HFFc6 (cell line): ENCODE data around the gene IGF1R. TPM values are rescaled to one million over a fixed set of nuclear protein-coding genes. Genes with fewer than 3 reads are reported as not detected.

Experiments
- DNase-seq: peaks from one replicate; pipeline ENCODE4 v3.0.0-alpha.2; 2018
- H3K27ac Mint-ChIP-seq: 2 replicates; pipeline ENCODE4 v1.8.0; 2020; ENCODE audit warnings: mild to moderate bottlenecking, mixed read lengths
- H3K27me3 Mint-ChIP-seq: 2 replicates; pipeline ENCODE4 v1.8.0; 2021; ENCODE audit warnings: mild to moderate bottlenecking, moderate library complexity, mixed read lengths; ENCODE audit not compliant: insufficient read depth
- H3K36me3 Mint-ChIP-seq: 2 replicates; pipeline ENCODE4 v1.8.0; 2021; ENCODE audit warnings: low read depth, mixed read lengths
- H3K4me1 Mint-ChIP-seq: 2 replicates; pipeline ENCODE4 v1.8.0; 2020; ENCODE audit warnings: low read depth, mixed read lengths
- H3K4me3 Mint-ChIP-seq: 2 replicates; pipeline ENCODE4 v1.8.0; 2020; ENCODE audit warnings: mild to moderate bottlenecking, moderate library complexity, mixed read lengths
- H3K9me3 Mint-ChIP-seq: 2 replicates; pipeline ENCODE4 v1.8.0; 2020; ENCODE audit warnings: mild to moderate bottlenecking, mixed read lengths
- CTCF ChIP-seq: fragments of 200-600 bp; sonication (generic); IDR thresholded peaks from 2 replicates; pipeline ENCODE4 v1.5.0; 2021; ENCODE audit warnings: antibody characterized with exemption, mild to moderate bottlenecking
- total RNA-seq, 6 experiments: library from RNA; stranded (reverse); fragmentation: NEBNext Ultra II Directional; extraction: Animal tissue kit (Norgen Biotek cat#: 25700); gene quantifications; 2 replicates in 1 of 6; 3 replicates in 5 of 6; pipeline ENCODE4 v1.2.3, GENCODE V29; 2021

IGF1R gene
- total RNA-seq, 6 experiments from 2014 or later, result 46.7 to 61.9 (median 50.1) TPM

GRCh38 chr15:98724048-98724447 lies 75.7 kb downstream of the IGF1R start:
- H3K9me3 Mint-ChIP-seq, result no peaks in the 10 kb centered on the region
- H3K4me3 Mint-ChIP-seq, result no peak overlapping the region
- peaks cover 19% of the 10 kb centered on the region for H3K36me3 Mint-ChIP-seq
- H3K27ac Mint-ChIP-seq, result no peak overlapping the region
- H3K4me1 Mint-ChIP-seq, result peaks cover 97% of the 10 kb centered on the region
- DNase-seq, result no peak
- no peak for TF ChIP-seq CTCF
- peaks cover 7% of the 10 kb centered on the region for H3K27me3 Mint-ChIP-seq

- no peaks in the 10 kb centered on the region for H3K9me3 Mint-ChIP-seq
- H3K4me3 Mint-ChIP-seq, result no peak overlapping the region
- peaks cover 7% of the 10 kb centered on the region for H3K27me3 Mint-ChIP-seq
- H3K36me3 Mint-ChIP-seq, result peaks cover 19% of the 10 kb centered on the region
- H3K27ac Mint-ChIP-seq, result no peak overlapping the region
- no peak for DNase-seq
- TF ChIP-seq CTCF, result no peak
- H3K4me1 Mint-ChIP-seq, result peaks cover 97% of the 10 kb centered on the region
These were observed 76.2 kb downstream of the IGF1R start for GRCh38 chr15:98724494-98724893.

- DNase-seq, result no peak
- no peak for TF ChIP-seq CTCF
- Mint-ChIP-seq H3K4me3 (peak overlapping the region; percentile 86; the same call in 1 of the 2 replicates), H3K36me3 (peaks cover 26% of the 10 kb centered on the region), H3K4me1 (peaks cover 94% of the 10 kb centered on the region), H3K27ac (peak overlapping the region; percentile 99), H3K9me3 (no peaks in the 10 kb centered on the region), H3K27me3 (peaks cover 5% of the 10 kb centered on the region; the same call in 1 of the 2 replicates)
These were observed 77.5 kb downstream of the IGF1R start for GRCh38 chr15:98725874-98726273.

- H3K27me3 Mint-ChIP-seq, result peaks cover 5% of the 10 kb centered on the region; the same call in 1 of the 2 replicates
- no peak for TF ChIP-seq CTCF
- no peaks in the 10 kb centered on the region for H3K9me3 Mint-ChIP-seq
- H3K4me3 Mint-ChIP-seq, result peak overlapping the region; percentile 86
- H3K4me1 Mint-ChIP-seq, result peaks cover 79% of the 10 kb centered on the region
- peak; percentile 96 for DNase-seq
- peaks cover 19% of the 10 kb centered on the region; the same call in 1 of the 2 replicates for H3K36me3 Mint-ChIP-seq
- peak overlapping the region; percentile 99 for H3K27ac Mint-ChIP-seq
These were observed 79.0 kb downstream of the IGF1R start for GRCh38 chr15:98727115-98728040.

GRCh38 chr15:98728082-98728810 lies 79.9 kb downstream of the IGF1R start:
- Mint-ChIP-seq H3K27me3 (peaks cover 5% of the 10 kb centered on the region; the same call in 1 of the 2 replicates), H3K36me3 (peaks cover 20% of the 10 kb centered on the region; the same call in 1 of the 2 replicates), H3K9me3 (no peaks in the 10 kb centered on the region), H3K4me3 (peak overlapping the region; percentile 86), H3K27ac (peak overlapping the region; percentile 99), H3K4me1 (peaks cover 70% of the 10 kb centered on the region)
- no peak for DNase-seq
- no peak for TF ChIP-seq CTCF
